Natural killer cell treated with Interleukin-12 subunit alpha and Interleukin-12 subunit beta and Interleukin-15 and Interleukin-18, amount 100 ng/mL, for 72 hours (primary cell): ENCODE results near the gene GDF7. TPM values are rescaled to one million over a fixed set of nuclear protein-coding genes. Genes with fewer than 3 reads are reported as not detected.
"Not testable (repeated sequence)": the region's sequence is repeated elsewhere in the genome, so short reads cannot be mapped to it uniquely, and the experiment has no call there.

Experiments
- ATAC-seq, 2 donors: fragments of 150-1000 bp; cut with Tn5 transposase in 1 of 2; sonication (Bioruptor Pico), chemical (Tn5 transposase) in 1 of 2; 2 replicates each; pipeline ENCODE4 v1.10.0; 2021
- DNase-seq: peaks from one replicate; pipeline ENCODE4 v3.0.0; 2022; ENCODE audit warnings: low spot score
- H3K27ac Mint-ChIP-seq, 2 donors: 1 replicate in 1 of 2; 2 replicates in 1 of 2; pipeline ENCODE4 v1.8.0; 2022; ENCODE audit warnings: mixed read lengths in 2 of 2, mild to moderate bottlenecking in 1 of 2, moderate library complexity in 1 of 2
- H3K27me3 Mint-ChIP-seq, 2 donors: 1 replicate in 1 of 2; 2 replicates in 1 of 2; pipeline ENCODE4 v1.8.0; 2022; ENCODE audit warnings: mixed read lengths in 2 of 2
- H3K36me3 Mint-ChIP-seq: one replicate; pipeline ENCODE4 v1.8.0; 2022; ENCODE audit warnings: mixed read lengths
- H3K4me1 Mint-ChIP-seq, 2 donors: 1 replicate in 1 of 2; 2 replicates in 1 of 2; pipeline ENCODE4 v1.8.0; 2022; ENCODE audit warnings: low read depth in 2 of 2, mixed read lengths in 2 of 2, mild to moderate bottlenecking in 1 of 2
- H3K4me3 Mint-ChIP-seq: one replicate; pipeline ENCODE4 v1.8.0; 2022; ENCODE audit warnings: mixed read lengths
- H3K9me3 Mint-ChIP-seq: 2 replicates; pipeline ENCODE4 v1.8.0; 2022; ENCODE audit warnings: mixed read lengths
- total RNA-seq, 2 donors: library from RNA; stranded (reverse); gene quantifications; one replicate each; pipeline ENCODE4 v1.2.3, GENCODE V29; 2022

The GDF7 gene
- total RNA-seq, 2 donors from 2014 or later: 0.02 TPM; not detected in 1

DNA sequence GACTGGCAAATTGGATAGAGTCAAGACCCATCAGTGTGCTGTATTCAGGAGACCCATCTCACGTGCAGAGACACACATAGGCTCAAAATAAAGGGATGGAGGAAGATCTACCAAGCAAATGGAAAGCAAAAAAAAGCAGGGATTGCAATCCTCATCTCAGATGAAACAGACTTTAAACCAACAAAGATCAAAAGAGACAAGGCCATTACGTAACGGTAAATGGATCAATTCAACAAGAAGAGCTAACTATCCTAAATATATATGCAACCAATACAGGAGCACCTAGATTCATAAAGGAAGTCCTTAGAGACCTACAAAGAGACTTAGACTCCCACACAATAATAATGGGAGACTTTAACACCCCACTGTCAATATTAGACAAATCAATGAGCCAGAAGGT is 46.6 kb downstream of the GDF7 start:
- H3K36me3 Mint-ChIP-seq: peaks cover 17% of the 10 kb centered on the region
- not testable (repeated sequence) for ATAC-seq, H3K27ac Mint-ChIP-seq, DNase-seq, H3K27me3 Mint-ChIP-seq, H3K9me3 Mint-ChIP-seq, H3K4me3 Mint-ChIP-seq
- H3K4me1 Mint-ChIP-seq: peaks cover 3 to 19% of the 10 kb centered on the region in 2 donors

DNA sequence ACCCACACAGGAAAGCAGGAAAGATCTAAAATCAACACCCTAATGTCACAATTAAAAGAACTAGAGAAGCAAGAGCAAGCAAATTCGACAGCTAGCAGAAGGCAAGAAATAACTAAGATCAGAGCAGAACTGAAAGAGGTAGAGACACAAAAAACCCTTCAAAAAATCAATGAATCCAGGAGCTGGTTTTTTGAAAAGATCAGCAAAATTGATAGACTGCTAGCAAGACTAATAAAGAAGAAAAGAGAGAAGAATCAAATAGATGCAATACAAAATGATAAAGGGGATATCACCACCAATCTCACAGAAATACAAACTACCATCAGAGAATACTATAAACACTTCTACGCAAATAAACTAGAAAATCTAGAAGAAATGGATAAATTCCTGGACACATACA is 47.5 kb downstream of the GDF7 start:
- Mint-ChIP-seq H3K36me3 (peaks cover 18% of the 10 kb centered on the region), H3K4me1 (peaks cover 3 to 19% of the 10 kb centered on the region in 2 donors)
- H3K27me3 Mint-ChIP-seq, ATAC-seq, H3K27ac Mint-ChIP-seq, H3K4me3 Mint-ChIP-seq, H3K9me3 Mint-ChIP-seq, DNase-seq: not testable (repeated sequence)

DNA sequence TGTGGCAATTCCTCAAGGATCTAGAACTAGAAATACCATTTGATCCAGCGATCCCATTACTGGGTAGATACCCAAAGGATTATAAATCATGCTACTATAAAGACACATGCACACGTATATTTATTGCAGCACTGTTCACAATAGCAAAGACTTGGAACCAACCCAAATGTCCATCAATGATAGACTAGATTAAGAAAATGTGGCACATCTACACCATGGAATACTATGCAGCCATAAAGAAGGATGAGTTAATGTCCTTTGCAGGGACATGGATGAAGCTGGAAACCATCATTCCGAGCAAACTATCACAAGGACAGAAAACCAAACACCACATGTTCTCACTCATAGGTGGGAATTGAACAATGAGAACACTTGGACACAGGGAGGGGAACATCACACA is 49.2 kb downstream of the GDF7 start:
- H3K9me3 Mint-ChIP-seq, H3K4me3 Mint-ChIP-seq, H3K27me3 Mint-ChIP-seq, DNase-seq, H3K27ac Mint-ChIP-seq, ATAC-seq: not testable (repeated sequence)
- peaks cover 33% of the 10 kb centered on the region for H3K36me3 Mint-ChIP-seq
- peaks cover 3 to 15% of the 10 kb centered on the region in 2 donors for H3K4me1 Mint-ChIP-seq

DNA sequence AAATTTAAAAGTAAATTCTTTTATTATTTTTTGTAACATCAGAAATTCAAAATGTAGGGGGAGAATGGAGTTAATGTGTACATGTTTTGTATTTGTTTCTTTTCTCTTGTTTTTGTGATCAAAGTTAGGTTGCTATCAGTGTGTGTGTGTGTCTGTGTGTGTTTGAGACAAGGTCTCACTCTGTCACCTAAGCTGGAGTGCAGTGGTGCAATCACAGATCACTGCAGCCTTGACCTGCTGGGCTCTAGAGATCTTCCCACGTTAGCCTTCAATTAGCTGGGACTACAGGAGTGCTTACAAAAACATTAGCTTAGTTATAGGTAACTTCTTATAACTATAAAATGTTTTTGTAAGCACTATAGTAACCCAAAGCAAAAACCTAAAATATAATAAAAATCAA is 50.7 kb downstream of the GDF7 start:
- Mint-ChIP-seq H3K4me3 (no peak overlapping the region), H3K4me1 (peaks cover 0 to 15% of the 10 kb centered on the region in 2 donors), H3K36me3 (peaks cover 34% of the 10 kb centered on the region), H3K9me3 (peaks cover 3% of the 10 kb centered on the region), H3K27me3 (no peaks in the 10 kb centered on the region), H3K27ac (no peak overlapping the region)
- DNase-seq: no peak
- ATAC-seq: no peak

DNA sequence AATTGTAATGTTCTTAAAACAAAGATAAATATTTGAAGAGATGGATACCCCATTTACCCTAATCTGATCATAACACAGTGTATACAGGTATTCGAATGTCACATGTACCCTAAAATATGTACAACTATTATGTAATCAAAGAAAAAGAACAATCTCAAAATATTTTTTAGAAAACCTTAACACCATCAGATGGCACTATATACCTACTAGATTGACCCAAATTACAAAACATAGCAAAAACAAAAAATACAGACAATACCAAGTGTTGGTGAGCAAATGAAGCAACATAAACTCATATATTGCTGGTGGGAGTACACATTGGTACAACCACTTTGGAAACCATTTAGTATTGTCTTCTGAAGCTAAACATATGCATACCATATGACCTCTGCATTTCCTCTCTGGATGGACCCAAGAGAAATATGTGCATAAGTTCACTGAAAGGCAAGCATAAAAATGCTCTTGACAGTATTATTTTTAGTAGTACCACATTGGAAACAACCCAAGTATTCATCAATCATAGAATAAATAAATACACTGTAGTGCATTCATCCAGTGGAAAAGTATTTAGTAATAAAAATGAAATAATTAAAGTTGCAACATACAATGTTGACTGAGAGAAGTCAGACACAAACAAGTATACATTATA is 55.8 kb downstream of the GDF7 start:
- H3K9me3 Mint-ChIP-seq: peaks cover 3% of the 10 kb centered on the region
- no peak overlapping the region for H3K27ac Mint-ChIP-seq
- peaks cover 2 to 4% of the 10 kb centered on the region in 2 donors for H3K4me1 Mint-ChIP-seq
- DNase-seq: no peak
- H3K36me3 Mint-ChIP-seq: peaks cover 25% of the 10 kb centered on the region
- no peak overlapping the region for H3K4me3 Mint-ChIP-seq
- no peak for ATAC-seq
- H3K27me3 Mint-ChIP-seq: no peaks in the 10 kb centered on the region

DNA sequence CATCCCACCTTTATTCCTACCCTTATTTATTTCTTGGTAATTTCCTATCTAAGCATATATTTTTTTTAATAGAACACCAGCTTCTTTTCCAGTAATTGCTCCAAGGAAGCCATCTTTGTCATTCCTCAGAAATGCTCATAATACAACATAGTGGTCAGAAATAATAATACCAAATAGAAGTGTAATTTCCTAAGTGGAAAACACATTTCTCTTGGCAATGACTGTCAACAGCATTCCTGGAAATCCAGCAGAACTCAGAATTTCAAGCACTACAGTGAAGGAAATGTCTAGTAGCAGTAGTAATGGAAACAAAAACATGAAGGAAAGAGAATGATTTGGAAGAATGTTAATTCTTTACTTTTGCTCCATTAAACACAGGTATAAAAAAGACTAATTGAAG is 56.6 kb downstream of the GDF7 start:
- peaks cover 2 to 4% of the 10 kb centered on the region in 2 donors for H3K4me1 Mint-ChIP-seq

DNA sequence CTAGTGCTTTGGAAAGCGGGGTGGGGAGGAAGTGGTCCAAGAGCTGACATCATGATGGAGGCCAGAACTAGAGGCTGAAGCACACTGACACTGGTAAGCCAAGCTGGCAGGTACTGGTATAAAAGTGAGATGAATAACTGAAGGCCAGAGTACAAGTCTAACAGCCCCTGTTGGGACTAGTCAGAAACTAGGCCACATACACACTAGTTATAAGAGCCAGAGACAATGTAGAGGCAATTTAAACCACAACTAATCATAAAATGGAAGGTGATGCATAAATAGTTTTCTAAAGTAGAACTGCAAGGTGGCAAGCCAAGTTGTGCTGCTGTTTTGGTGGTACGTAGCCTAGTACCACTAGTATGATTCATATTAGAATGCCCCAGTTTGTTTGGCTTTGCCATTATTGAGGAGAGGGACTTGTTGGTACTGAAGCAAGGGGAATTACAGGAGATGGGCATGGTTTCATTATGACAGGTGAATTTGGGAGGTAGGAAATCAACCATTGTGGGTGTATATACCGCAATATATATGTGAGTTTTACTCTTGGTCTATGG is 57.6 kb downstream of the GDF7 start:
- no peak for DNase-seq
- Mint-ChIP-seq H3K36me3 (peaks cover 14% of the 10 kb centered on the region), H3K4me3 (no peak overlapping the region), H3K27me3 (no peaks in the 10 kb centered on the region), H3K4me1 (peaks cover 2 to 4% of the 10 kb centered on the region in 2 donors), H3K27ac (no peak overlapping the region), H3K9me3 (no peaks in the 10 kb centered on the region)
- ATAC-seq: no peak

More for the DNA sequence above, 56.6 kb downstream of the GDF7 start:
- ATAC-seq: no peak
- peaks cover 17% of the 10 kb centered on the region for H3K36me3 Mint-ChIP-seq
- no peaks in the 10 kb centered on the region for H3K9me3 Mint-ChIP-seq
- no peak for DNase-seq
- no peak overlapping the region for H3K4me3 Mint-ChIP-seq
- H3K27ac Mint-ChIP-seq: no peak overlapping the region
- H3K27me3 Mint-ChIP-seq: no peaks in the 10 kb centered on the region

DNA sequence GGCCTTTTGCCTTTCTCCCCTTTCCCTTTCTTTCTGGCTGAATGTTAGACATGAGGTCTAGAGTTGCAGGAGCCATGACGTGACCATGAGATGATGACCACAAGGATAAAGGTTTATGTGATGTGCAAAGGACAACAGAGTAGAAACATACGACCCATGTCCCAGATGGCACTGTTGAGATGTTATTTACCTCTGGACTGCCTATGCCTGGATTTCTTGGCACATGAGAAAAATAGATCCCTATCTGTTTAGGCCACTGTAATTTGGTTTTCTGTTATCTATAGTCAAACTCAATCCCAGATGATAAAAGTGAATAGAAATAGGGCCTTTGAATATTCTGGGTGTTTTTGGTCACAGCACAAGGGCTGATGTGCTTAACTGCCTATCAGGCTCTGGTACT is 58.8 kb downstream of the GDF7 start:
- H3K4me3 Mint-ChIP-seq: no peak overlapping the region
- no peak overlapping the region for H3K27ac Mint-ChIP-seq
- H3K9me3 Mint-ChIP-seq: no peaks in the 10 kb centered on the region
- no peak for ATAC-seq
- peaks cover 0 to 4% of the 10 kb centered on the region in 2 donors for H3K4me1 Mint-ChIP-seq
- peaks cover 4% of the 10 kb centered on the region for H3K36me3 Mint-ChIP-seq
- H3K27me3 Mint-ChIP-seq: no peaks in the 10 kb centered on the region
- DNase-seq: no peak

DNA sequence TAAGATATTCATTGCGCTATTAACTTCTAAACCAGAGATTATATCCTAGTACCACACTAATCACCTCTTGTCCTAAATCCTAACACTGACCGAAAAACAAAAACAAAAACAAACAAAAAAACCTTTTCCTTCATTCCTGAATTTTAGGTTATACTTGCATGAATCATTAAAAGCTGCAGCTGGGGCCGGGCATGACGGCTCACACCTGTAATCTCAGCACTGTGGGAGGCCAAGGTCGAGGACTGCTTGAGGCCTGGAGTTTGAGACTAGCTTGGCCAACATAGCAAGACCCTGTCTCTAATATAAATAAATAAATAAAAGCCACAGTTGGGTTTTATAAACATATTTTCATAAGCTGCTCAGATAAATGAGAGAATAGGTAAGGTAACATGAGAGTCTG is 60.0 kb downstream of the GDF7 start:
- H3K27ac Mint-ChIP-seq: no peak overlapping the region
- no peak for ATAC-seq
- no peak overlapping the region for H3K4me3 Mint-ChIP-seq
- H3K36me3 Mint-ChIP-seq: no peaks in the 10 kb centered on the region
- no peak for DNase-seq
- H3K9me3 Mint-ChIP-seq: no peaks in the 10 kb centered on the region
- H3K27me3 Mint-ChIP-seq: no peaks in the 10 kb centered on the region
- H3K4me1 Mint-ChIP-seq: peaks cover 0 to 4% of the 10 kb centered on the region in 2 donors

DNA sequence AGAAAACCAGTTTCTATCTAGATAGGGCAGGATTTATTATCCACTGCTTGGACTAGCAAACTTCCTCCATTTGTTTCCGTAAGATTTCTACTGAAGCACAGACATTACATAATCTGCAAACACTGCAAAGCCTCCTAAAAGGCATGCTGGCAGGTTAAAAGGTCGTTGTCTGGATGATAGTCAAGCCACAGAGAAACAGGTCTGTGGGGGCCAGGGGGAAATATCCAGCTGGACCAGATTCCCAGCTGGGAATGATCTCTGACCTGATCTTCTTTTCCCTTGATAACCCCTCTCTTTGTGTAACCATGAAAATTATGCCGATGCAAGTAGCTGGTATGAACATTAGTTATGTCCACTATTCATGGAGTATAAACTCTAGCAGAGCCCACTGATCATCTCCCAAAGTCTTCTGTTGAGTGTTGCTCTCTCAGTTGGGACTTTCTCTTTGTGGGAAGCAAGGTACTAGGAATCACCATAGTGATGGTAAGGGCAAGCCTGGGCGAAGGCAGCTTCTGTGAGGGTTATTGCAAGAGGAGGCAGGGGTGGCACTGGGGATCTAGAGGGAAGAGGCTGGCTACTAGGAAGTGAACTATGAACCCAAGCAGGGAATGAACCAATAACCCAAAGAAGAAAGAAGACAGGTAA is 61.3 kb downstream of the GDF7 start:
- H3K27me3 Mint-ChIP-seq: no peaks in the 10 kb centered on the region
- peaks cover 0 to 4% of the 10 kb centered on the region in 2 donors for H3K4me1 Mint-ChIP-seq
- ATAC-seq (no peak), DNase-seq (no peak)
- no peaks in the 10 kb centered on the region for H3K9me3 Mint-ChIP-seq
- H3K36me3 Mint-ChIP-seq: no peaks in the 10 kb centered on the region
- H3K27ac Mint-ChIP-seq: no peak overlapping the region
- no peak overlapping the region for H3K4me3 Mint-ChIP-seq

Other genes starting within 250 kb of the GDF7 start
- 10 to 100 TPM; 12.1 to 26.8 TPM for gene RHOB, start 220.1 kb upstream of the GDF7 start, total RNA-seq
- 1 to 10 TPM; 5.8 to 9.3 TPM for gene HS1BP3, start 16.0 kb upstream of the GDF7 start, total RNA-seq
- 10 to 100 TPM; 31.0 to 37.1 TPM for gene LDAH, start 156.0 kb downstream of the GDF7 start, total RNA-seq